ENCODE data around the gene CCL7. TPM values are rescaled to one million over a fixed set of nuclear protein-coding genes. Genes with fewer than 3 reads are reported as not detected.

Gene CCL7
- total RNA-seq, 2 experiments from 2014 or later = not detected

- no peaks in the 10 kb centered on the region for H3K4me1 Mint-ChIP-seq (ENCODE audit: low read depth)
- H3K9me3 Mint-ChIP-seq = no peaks in the 10 kb centered on the region
- intact Hi-C loops (cut with DNase I, micrococcal nuclease) = no loop called here
- H3K27me3 ChIP-seq (ENCODE audit: control insufficient read depth in 1 of 2, insufficient read depth in 2 of 2, low read length in 2 of 2) = peaks cover 2 to 4% of the 10 kb centered on the region in 2 experiments
- DNase-seq = peak in 3 of 14 experiments; percentile 16 to 42 (median 39)
- ATAC-seq (ENCODE audit: poor library complexity) = no peak
- no peak for TF ChIP-seq CTCF (IDR thresholded peaks at IDR 0.05)
- no peak overlapping the region for H3K4me3 ChIP-seq (ENCODE audit: low read length)
- no peaks in the 10 kb centered on the region for H3K4me1 ChIP-seq (ENCODE audit: insufficient read depth, low read length)
- no peak overlapping the region for H3K4me3 Mint-ChIP-seq
- H3K36me3 Mint-ChIP-seq (ENCODE audit: low read depth) = no peaks in the 10 kb centered on the region
- CTCF ChIA-PET = no interaction called here
- peaks cover 18% of the 10 kb centered on the region for H3K27me3 Mint-ChIP-seq
- H3K36me3 ChIP-seq (ENCODE audit: insufficient read depth, low read length) = no peaks in the 10 kb centered on the region
- no peaks in the 10 kb centered on the region for H3K9me3 ChIP-seq (ENCODE audit: control insufficient read depth in 1 of 2, insufficient read depth in 1 of 2, low read length in 2 of 2)
- H3K27ac ChIP-seq (ENCODE audit: low read depth in 1 of 2, low read length in 2 of 2) = no peak overlapping the region
- POLR2A ChIA-PET = no interaction called here
- H3K27ac Mint-ChIP-seq = no peak overlapping the region
These were observed 27.2 kb upstream of the CCL7 start for GRCh38 chr17:34242587-34243363.

- Histone ChIP-seq H3K4me1 (ENCODE audit: insufficient read depth, low read length) (no peaks in the 10 kb centered on the region), H3K36me3 (ENCODE audit: insufficient read depth, low read length) (no peaks in the 10 kb centered on the region), H3K27me3 (ENCODE audit: control insufficient read depth in 1 of 2, insufficient read depth in 2 of 2, low read length in 2 of 2) (peaks cover 2 to 4% of the 10 kb centered on the region in 2 experiments), H3K9me3 (ENCODE audit: control insufficient read depth in 1 of 2, insufficient read depth in 1 of 2, low read length in 2 of 2) (no peaks in the 10 kb centered on the region), H3K27ac (ENCODE audit: low read depth in 1 of 2, low read length in 2 of 2) (no peak overlapping the region), H3K4me3 (ENCODE audit: low read length) (no peak overlapping the region)
- Mint-ChIP-seq H3K9me3 (no peaks in the 10 kb centered on the region), H3K27me3 (peaks cover 18% of the 10 kb centered on the region), H3K27ac (no peak overlapping the region), H3K4me3 (no peak overlapping the region), H3K36me3 (ENCODE audit: low read depth) (no peaks in the 10 kb centered on the region), H3K4me1 (ENCODE audit: low read depth) (no peaks in the 10 kb centered on the region)
- DNase-seq (no peak), ATAC-seq (ENCODE audit: poor library complexity) (no peak)
- POLR2A ChIA-PET = no interaction called here
- intact Hi-C loops (cut with DNase I, micrococcal nuclease) = no loop called here
- TF ChIP-seq CTCF (IDR thresholded peaks at IDR 0.05) = no peak
- CTCF ChIA-PET = no interaction called here
These were observed 26.4 kb upstream of the CCL7 start for GRCh38 chr17:34243364-34244320.

GRCh38 chr17:34245351-34245905 lies 24.6 kb upstream of the CCL7 start:
- peaks cover 8% of the 10 kb centered on the region for H3K27me3 Mint-ChIP-seq
- H3K9me3 Mint-ChIP-seq = no peaks in the 10 kb centered on the region
- TF ChIP-seq CTCF (IDR thresholded peaks at IDR 0.05) = no peak
- ChIA-PET POLR2A (no interaction called here), CTCF (no interaction called here)
- H3K27ac Mint-ChIP-seq = no peak overlapping the region
- ATAC-seq (ENCODE audit: poor library complexity) (no peak), DNase-seq (no peak)
- H3K36me3 Mint-ChIP-seq (ENCODE audit: low read depth) = no peaks in the 10 kb centered on the region
- no peaks in the 10 kb centered on the region for H3K36me3 ChIP-seq (ENCODE audit: insufficient read depth, low read length)
- no peak overlapping the region for H3K4me3 Mint-ChIP-seq
- peaks cover 0 to 4% of the 10 kb centered on the region in 2 experiments for H3K27me3 ChIP-seq (ENCODE audit: control insufficient read depth in 1 of 2, insufficient read depth in 2 of 2, low read length in 2 of 2)
- no peaks in the 10 kb centered on the region for H3K9me3 ChIP-seq (ENCODE audit: control insufficient read depth in 1 of 2, insufficient read depth in 1 of 2, low read length in 2 of 2)
- intact Hi-C loops (cut with DNase I, micrococcal nuclease) = no loop called here
- no peaks in the 10 kb centered on the region for H3K4me1 ChIP-seq (ENCODE audit: insufficient read depth, low read length)
- H3K4me1 Mint-ChIP-seq (ENCODE audit: low read depth) = no peaks in the 10 kb centered on the region
- H3K4me3 ChIP-seq (ENCODE audit: low read length) = no peak overlapping the region
- no peak overlapping the region for H3K27ac ChIP-seq (ENCODE audit: low read depth in 1 of 2, low read length in 2 of 2)

All from CD4-positive, alpha-beta T cell (primary cell).